Mucosa of rectum (tissue), 2 donors: ENCODE results near the gene MAP3K1.
"Not testable (repeated sequence)": the region's sequence is repeated elsewhere in the genome, so short reads cannot be mapped to it uniquely, and the experiment has no call there.

Experiments used
- H3K27ac ChIP-seq, 2 donors: one replicate each; pipeline ENCODE4 v1.7.0; 2013; ENCODE audit warnings: inconsistent platforms in 2 of 2, low read depth in 2 of 2, low read length in 2 of 2
- H3K27me3 ChIP-seq, 2 donors: one replicate each; pipeline ENCODE4 v1.7.0; 2013; ENCODE audit warnings: low read length in 2 of 2; ENCODE audit not compliant: control insufficient read depth in 2 of 2, insufficient read depth in 2 of 2
- H3K36me3 ChIP-seq, 2 donors: one replicate each; pipeline ENCODE4 v1.7.0; 2013; ENCODE audit warnings: low read length in 2 of 2; ENCODE audit not compliant: control insufficient read depth in 2 of 2, insufficient read depth in 2 of 2
- H3K4me1 ChIP-seq, 2 donors: one replicate each; pipeline ENCODE4 v1.7.0; 2013; ENCODE audit warnings: low read length in 2 of 2, mild to moderate bottlenecking in 1 of 2; ENCODE audit not compliant: control insufficient read depth in 2 of 2, insufficient read depth in 2 of 2
- H3K4me3 ChIP-seq, 2 donors: one replicate each; pipeline ENCODE4 v1.7.0; 2013; ENCODE audit warnings: low read length in 2 of 2
- H3K9ac ChIP-seq, 2 donors: one replicate each; pipeline ENCODE4 v1.7.0; 2013; ENCODE audit warnings: low read length in 2 of 2, low read depth in 1 of 2, mild to moderate bottlenecking in 1 of 2
- H3K9me3 ChIP-seq, 2 donors: one replicate each; pipeline ENCODE4 v1.7.0; 2013; ENCODE audit warnings: low read length in 2 of 2; ENCODE audit not compliant: control insufficient read depth in 2 of 2
- donor health status: healthy.
- donor health status: Normal muscosa, but diverticular disease.

The MAP3K1 gene

GRCh38 chr5:56815658-56816545 lies 553 bp downstream of the MAP3K1 start:
- no peaks in the 10 kb centered on the region for H3K36me3 ChIP-seq
- peak overlapping the region; percentile 86 to 94 for H3K4me3 ChIP-seq

GRCh38 chr5:56816546-56817081 lies 1.3 kb downstream of the MAP3K1 start:
- Histone ChIP-seq H3K27me3 (no peaks in the 10 kb centered on the region), H3K36me3 (no peaks in the 10 kb centered on the region), H3K9me3 (no peaks in the 10 kb centered on the region), H3K4me1 (peaks cover 10 to 12% of the 10 kb centered on the region in 2 donors), H3K27ac (peak overlapping the region; percentile 90 to 93), H3K4me3 (peak overlapping the region; percentile 86 to 94), H3K9ac (peak overlapping the region; percentile 79 to 93)

More at GRCh38 chr5:56815658-56816545, 553 bp downstream of the MAP3K1 start:
- H3K27ac ChIP-seq = peak overlapping the region; percentile 90 to 93
- H3K9ac ChIP-seq = peak overlapping the region; percentile 79 to 93
- H3K9me3 ChIP-seq = no peaks in the 10 kb centered on the region
- no peaks in the 10 kb centered on the region for H3K27me3 ChIP-seq
- peaks cover 10 to 12% of the 10 kb centered on the region in 2 donors for H3K4me1 ChIP-seq

DNA sequence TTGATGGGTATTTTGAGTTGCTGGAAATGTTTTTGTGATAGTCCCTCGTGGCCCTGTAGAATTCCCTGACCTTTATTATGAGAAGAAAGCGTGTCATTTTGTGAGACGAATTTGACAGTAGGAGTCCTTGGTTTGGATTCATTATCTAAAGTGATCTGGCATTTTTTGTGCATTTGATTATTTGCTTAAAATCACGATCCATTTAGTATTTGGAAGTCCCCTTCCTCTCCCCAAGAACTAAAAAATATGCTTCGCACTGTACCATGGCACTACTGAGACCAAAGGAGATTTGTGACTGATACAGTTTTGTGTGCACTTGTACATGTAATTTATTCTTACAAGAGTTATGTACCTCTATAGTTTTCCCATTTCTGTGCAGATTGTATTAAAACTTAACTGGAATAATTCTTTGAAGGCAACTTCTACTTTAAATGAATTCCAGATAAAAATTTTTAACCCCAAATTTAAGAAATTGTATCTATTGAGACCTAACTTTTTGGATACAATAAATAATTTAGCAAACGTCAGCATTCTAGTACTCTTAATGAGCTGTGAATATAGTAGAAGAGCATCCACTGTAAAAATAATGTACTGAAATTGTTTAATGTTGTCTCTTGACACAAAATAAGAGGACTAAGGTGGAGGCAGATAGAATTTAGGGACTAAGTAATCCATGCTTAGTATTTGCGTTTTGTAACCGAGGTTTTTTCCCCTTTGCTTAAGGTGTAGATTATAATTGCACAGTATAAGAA lies 2.1 kb downstream of the MAP3K1 start:
- Histone ChIP-seq H3K27me3 (no peaks in the 10 kb centered on the region), H3K9me3 (no peaks in the 10 kb centered on the region), H3K36me3 (no peaks in the 10 kb centered on the region), H3K9ac (peak overlapping the region; percentile 79 to 93), H3K27ac (peak overlapping the region; percentile 90 to 93), H3K4me3 (peak overlapping the region; percentile 86 to 94), H3K4me1 (peaks cover 10 to 12% of the 10 kb centered on the region in 2 donors)

- Histone ChIP-seq H3K9ac (peak overlapping the region in 1 of 2 donors; percentile 20), H3K4me3 (peak overlapping the region in 1 of 2 donors; percentile 51), H3K9me3 (no peaks in the 10 kb centered on the region), H3K36me3 (no peaks in the 10 kb centered on the region), H3K27ac (no peak overlapping the region), H3K4me1 (peaks cover 10 to 12% of the 10 kb centered on the region in 2 donors), H3K27me3 (no peaks in the 10 kb centered on the region)
Measured at GRCh38 chr5:56818450-56819037, 3.2 kb downstream of the MAP3K1 start.

DNA sequence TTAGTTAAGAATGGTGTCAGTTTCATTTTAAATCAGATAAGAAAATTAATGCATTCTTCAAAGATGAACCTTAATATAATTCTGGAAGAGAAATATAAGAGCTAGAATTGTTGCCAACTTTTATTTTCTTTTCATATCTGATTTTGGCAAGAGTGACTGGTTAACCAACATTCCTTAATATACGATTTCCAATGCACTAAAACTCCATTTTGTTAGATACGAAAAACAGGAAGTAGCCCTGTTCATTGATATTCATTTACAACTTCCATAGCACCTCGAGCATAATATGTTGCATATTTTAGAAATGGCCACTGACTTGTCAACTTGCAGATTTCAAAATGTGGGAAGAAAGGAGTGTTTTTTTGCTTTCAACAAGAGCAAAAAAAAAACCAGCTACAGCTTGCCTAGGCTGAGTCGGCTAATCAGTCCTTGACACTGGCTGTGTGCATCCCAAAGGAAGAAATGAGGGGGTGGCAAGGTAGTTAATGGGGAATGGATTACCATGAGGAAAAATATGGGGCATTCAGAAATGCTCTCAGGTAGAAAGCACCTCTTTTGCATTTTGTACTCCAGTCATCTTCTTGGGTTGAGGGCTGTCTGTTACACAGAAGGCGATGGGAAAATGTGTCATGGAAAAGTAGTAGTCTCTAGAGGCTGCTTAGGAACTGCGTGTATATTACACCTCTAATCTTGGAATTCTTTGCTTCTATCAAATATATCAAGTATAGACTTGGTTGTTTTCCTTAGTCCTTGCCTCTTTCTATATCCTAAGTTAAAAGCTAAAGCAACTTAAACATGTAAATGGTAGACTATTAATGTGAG lies 3.9 kb downstream of the MAP3K1 start:
- H3K9ac ChIP-seq = peak overlapping the region in 1 of 2 donors; percentile 14
- peak overlapping the region; percentile 22 to 51 for H3K4me3 ChIP-seq
- H3K4me1 ChIP-seq = peaks cover 10 to 12% of the 10 kb centered on the region in 2 donors

GRCh38 chr5:56821868-56822267 lies 6.5 kb downstream of the MAP3K1 start:
- not testable (repeated sequence) for H3K9me3 ChIP-seq, H3K27me3 ChIP-seq, H3K36me3 ChIP-seq, H3K9ac ChIP-seq, H3K4me3 ChIP-seq, H3K27ac ChIP-seq
- H3K4me1 ChIP-seq = peaks cover 10 to 12% of the 10 kb centered on the region in 2 donors

More for the DNA sequence above, 3.9 kb downstream of the MAP3K1 start:
- H3K36me3 ChIP-seq = no peaks in the 10 kb centered on the region
- no peaks in the 10 kb centered on the region for H3K9me3 ChIP-seq
- no peak overlapping the region for H3K27ac ChIP-seq
- no peaks in the 10 kb centered on the region for H3K27me3 ChIP-seq

- Histone ChIP-seq H3K27me3 (no peaks in the 10 kb centered on the region), H3K4me1 (peaks cover 4% of the 10 kb centered on the region in 2 donors), H3K36me3 (no peaks in the 10 kb centered on the region), H3K4me3 (no peak overlapping the region), H3K27ac (no peak overlapping the region), H3K9ac (no peak overlapping the region), H3K9me3 (no peaks in the 10 kb centered on the region)
Measured at GRCh38 chr5:56822981-56823380, 7.6 kb downstream of the MAP3K1 start.

GRCh38 chr5:56824019-56824418 lies 8.7 kb downstream of the MAP3K1 start:
- Histone ChIP-seq H3K4me3 (no peak overlapping the region), H3K9ac (no peak overlapping the region), H3K9me3 (no peaks in the 10 kb centered on the region), H3K27me3 (no peaks in the 10 kb centered on the region), H3K27ac (no peak overlapping the region), H3K36me3 (no peaks in the 10 kb centered on the region), H3K4me1 (peaks cover 4% of the 10 kb centered on the region in 2 donors)

DNA sequence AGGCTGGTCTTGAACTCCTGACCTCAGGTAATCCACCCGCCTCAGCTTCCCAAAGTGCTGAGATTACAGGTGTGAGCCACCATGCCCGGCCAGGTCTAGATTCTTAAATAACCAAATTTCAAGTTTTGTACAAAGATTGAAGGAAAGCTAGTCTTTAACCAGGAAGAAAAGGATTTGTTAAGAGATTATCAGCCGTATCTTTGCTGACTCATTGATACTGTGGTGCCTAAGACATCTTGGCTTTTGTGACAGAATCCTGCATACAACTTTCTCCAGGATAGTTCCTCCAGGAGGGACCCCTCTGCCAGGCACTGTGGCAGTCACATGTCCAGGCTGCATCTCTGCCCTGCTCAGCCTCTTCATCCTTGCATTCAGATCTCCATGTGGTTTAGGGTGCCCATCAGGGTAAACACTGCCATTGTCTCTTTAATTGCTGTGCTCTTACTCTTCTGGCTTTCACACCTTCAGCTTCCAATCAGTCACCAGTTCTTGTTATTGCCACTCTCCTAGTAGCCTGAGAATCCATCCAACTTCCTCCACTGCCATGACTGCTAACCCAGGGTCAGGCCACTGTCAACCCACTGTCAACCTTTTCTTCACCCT lies 10.0 kb downstream of the MAP3K1 start:
- Histone ChIP-seq H3K27me3 (no peaks in the 10 kb centered on the region), H3K9ac (no peak overlapping the region), H3K4me1 (no peaks in the 10 kb centered on the region), H3K27ac (no peak overlapping the region), H3K4me3 (no peak overlapping the region), H3K36me3 (no peaks in the 10 kb centered on the region), H3K9me3 (no peaks in the 10 kb centered on the region)
